IMR-90 (cell line): Measurements from ENCODE around the gene AGBL3. TPM values are rescaled to one million over a fixed set of nuclear protein-coding genes. Genes with fewer than 3 reads are reported as not detected.

Experiments used
- ATAC-seq: fragments of 200-7000 bp; cut with Tn5 transposase; 2 replicates; pipeline ENCODE4 v1.9.1; 2020; ENCODE audit warnings: low read depth, mild to moderate bottlenecking, moderate library complexity
- BruUV-seq: library from RNA; stranded (reverse); fragments of 400-500 nt; replicated peaks from 2 replicates; lab custom pipeline; 2021; lab: Mats Ljungman, UMichigan
- CTCF ChIA-PET: fragments of 300-600 bp; formaldehyde crosslinking; extraction: SDS; loops from one replicate; lab custom pipeline; 2021; ENCODE audit warnings: antibody characterized with exemption; lab: Yijun Ruan, JAX
- POLR2A ChIA-PET: fragments of 300-600 bp; sonication (Branson Sonifier 250); formaldehyde crosslinking; loops from one replicate; lab custom pipeline; 2022; ENCODE audit warnings: antibody characterized with exemption; ENCODE audit not compliant: unreplicated experiment; lab: Charles Lee
- DNase-seq: peaks from one replicate; pipeline ENCODE4 v3.0.0; 2013
- H2AFZ ChIP-seq: replicated peaks from 2 replicates; pipeline ENCODE3; 2013; ENCODE audit warnings: low read length, mild to moderate bottlenecking; ENCODE audit not compliant: poor library complexity
- H2AK5ac ChIP-seq: 2 replicates; pipeline ENCODE4 v1.6.1; 2013; ENCODE audit warnings: low read depth, low read length, inconsistent platforms
- H2AK9ac ChIP-seq: replicated peaks from 2 replicates; pipeline ENCODE3; 2013; ENCODE audit warnings: mild to moderate bottlenecking, low read depth, low read length, moderate library complexity; ENCODE audit not compliant: poor library complexity
- H2BK120ac ChIP-seq: 2 replicates; pipeline ENCODE4 v1.6.1; 2013; ENCODE audit warnings: low read depth, low read length, inconsistent platforms
- H2BK15ac ChIP-seq: 3 replicates; pipeline ENCODE4 v1.6.1; 2013; ENCODE audit warnings: low read depth, low read length, inconsistent platforms
- H2BK20ac ChIP-seq: 2 replicates; pipeline ENCODE4 v1.6.1; 2013; ENCODE audit warnings: low read depth, mild to moderate bottlenecking, inconsistent platforms, low read length, moderate library complexity
- H2BK5ac ChIP-seq: 2 replicates; pipeline ENCODE4 v1.6.1; 2013; ENCODE audit warnings: mild to moderate bottlenecking, low read depth, low read length, inconsistent platforms; ENCODE audit not compliant: poor library complexity, severe bottlenecking
- H3K14ac ChIP-seq: replicated peaks from 2 replicates; pipeline ENCODE4 v1.6.1; 2013; ENCODE audit warnings: low read depth, low read length, inconsistent platforms
- H3K18ac ChIP-seq: 2 replicates; pipeline ENCODE4 v1.6.1; 2013; ENCODE audit warnings: low read depth, low read length, control low read depth
- H3K23ac ChIP-seq: 2 replicates; pipeline ENCODE4 v1.6.1; 2013; ENCODE audit warnings: low read depth, low read length, inconsistent platforms
- H3K27ac ChIP-seq: 2 replicates; pipeline ENCODE4 v1.5.1; 2013; ENCODE audit warnings: mild to moderate bottlenecking, control low read depth, low read length; ENCODE audit not compliant: insufficient read depth
- H3K27me3 ChIP-seq: 2 replicates; pipeline ENCODE4 v1.6.1; 2013; ENCODE audit warnings: low read length; ENCODE audit not compliant: control insufficient read depth, insufficient read depth
- H3K36me3 ChIP-seq: 2 replicates; pipeline ENCODE4 v1.6.1; 2013; ENCODE audit warnings: low read length, mixed read lengths; ENCODE audit not compliant: control insufficient read depth, insufficient read depth
- H3K4ac ChIP-seq: 2 replicates; pipeline ENCODE4 v1.6.1; 2013; ENCODE audit warnings: low read depth, low read length, inconsistent platforms
- H3K4me1 ChIP-seq: 2 replicates; pipeline ENCODE4 v1.6.1; 2013; ENCODE audit warnings: low read length, mixed read lengths; ENCODE audit not compliant: control insufficient read depth, insufficient read depth
- H3K4me2 ChIP-seq: 2 replicates; pipeline ENCODE4 v1.6.1; 2013; ENCODE audit warnings: low read depth, mild to moderate bottlenecking, control low read depth, low read length, moderate library complexity
- H3K4me3 ChIP-seq: 2 replicates; pipeline ENCODE4 v1.5.1; 2013; ENCODE audit warnings: low read depth, mild to moderate bottlenecking, control low read depth, low read length, moderate library complexity; ENCODE audit not compliant: insufficient read depth
- H3K56ac ChIP-seq: 2 replicates; pipeline ENCODE4 v1.6.1; 2013; ENCODE audit warnings: low read length, inconsistent platforms; ENCODE audit not compliant: insufficient read depth; ENCODE audit errors: extremely low read depth
- H3K79me1 ChIP-seq, 2 experiments: 2 replicates each; pipeline ENCODE4 v1.6.1; 2013; ENCODE audit warnings: low read length in 2 of 2, inconsistent platforms in 1 of 2, low read depth in 1 of 2
- H3K9ac ChIP-seq: 2 replicates; pipeline ENCODE4 v1.6.1; 2013; ENCODE audit warnings: low read depth, low read length, control low read depth
- H3K9me1 ChIP-seq: 2 replicates; pipeline ENCODE4 v1.6.1; 2013; ENCODE audit warnings: low read length, inconsistent platforms; ENCODE audit not compliant: insufficient read depth
- H3K9me3 ChIP-seq: 2 replicates; pipeline ENCODE4 v1.6.1; 2013; ENCODE audit warnings: low read length; ENCODE audit not compliant: control insufficient read depth, insufficient read depth
- H4K20me1 ChIP-seq: 2 replicates; pipeline ENCODE4 v1.6.1; 2013; ENCODE audit warnings: low read length, inconsistent platforms; ENCODE audit not compliant: insufficient read depth
- H4K5ac ChIP-seq: 2 replicates; pipeline ENCODE4 v1.6.1; 2013; ENCODE audit warnings: mild to moderate bottlenecking, low read depth, low read length, control low read depth
- H4K8ac ChIP-seq, 2 experiments: 2 replicates each; pipeline ENCODE4 v1.6.1; 2013; ENCODE audit warnings: low read depth in 2 of 2, low read length in 2 of 2, control low read depth in 1 of 2, inconsistent platforms in 1 of 2
- H4K91ac ChIP-seq: 2 replicates; pipeline ENCODE4 v1.6.1; 2013; ENCODE audit warnings: low read depth, low read length, inconsistent platforms; ENCODE audit not compliant: insufficient read depth
- CEBPB ChIP-seq: IDR thresholded peaks from 2 replicates; pipeline ENCODE4 v1.6.1; 2012; ENCODE audit warnings: low read depth, low read length, improper control_type of control experiment
- WGBS, 2 experiments: methylation state at CpG; one replicate each; pipeline versions ENCODE4 v1.1.5 to v1.1.7; 2013; ENCODE audit warnings: missing lambda C conversion rate in 2 of 2; ENCODE audit not compliant: insufficient read length in 1 of 2; ENCODE audit errors: extremely low coverage in 2 of 2; 5-methylcytosine and 5-hydroxymethylcytosine counted together
- dilution Hi-C: fragments of 300-500 bp; cut with HindIII; formaldehyde crosslinking; loops from one replicate; pipeline ENCODE4 v1.14.3; 2018; ENCODE audit warnings: low sequenced_read_pairs; ENCODE audit not compliant: unreplicated experiment
- in situ Hi-C: fragments of 300-500 bp; cut with MboI; formaldehyde crosslinking; loops from 3 replicates; pipeline ENCODE4 v1.14.3; 2019; ENCODE audit warnings: low sequenced_read_pairs, inconsistent platforms, mixed read lengths
- intact Hi-C: fragments of 100-400 bp; cut with micrococcal nuclease; formaldehyde crosslinking; loops from 2 replicates; pipeline ENCODE4 v1.10.0; 2022
- polyA plus RNA-seq, 3 experiments: library from polyadenylated mRNA; depleted of rRNA; stranded (reverse); fragments of >200 nt; gene quantifications; 2 replicates each; pipeline ENCODE4 v1.2.3, GENCODE V29; 2012; ENCODE audit warnings: low replicate concordance in 1 of 3
- total RNA-seq: library from RNA; depleted of rRNA; stranded (reverse); fragments of >200 nt; gene quantifications from 2 replicates; pipeline ENCODE4 v1.2.3, GENCODE V29; 2012
- TF ChIP-seq, protein P1 (sequence below): conservative IDR thresholded peaks from 2 replicates; pipeline ENCODE4 v1.5.1; 2012; ENCODE audit warnings: mild to moderate bottlenecking, low read depth, low read length, improper control_type of control experiment

The AGBL3 gene
- total and polyA plus RNA-seq, 2 of the 4 experiments (the other 2 are of a cell fraction): 0.18 to 0.65 TPM

GRCh38 chr7:134948736-134949135, 37.6 kb upstream of the AGBL3 start:
- Histone ChIP-seq H3K14ac (no peak overlapping the region), H3K36me3 (peaks cover 52% of the 10 kb centered on the region), H3K27me3 (no peaks in the 10 kb centered on the region), H4K5ac (no peak overlapping the region), H3K79me1 (peaks cover 18 to 46% of the 10 kb centered on the region in 2 experiments), H2AFZ (no peak overlapping the region), H4K8ac (no peak overlapping the region), H3K4me3 (no peak overlapping the region), H4K91ac (no peak overlapping the region), H3K4me1 (peaks cover 1% of the 10 kb centered on the region; the same call in 1 of the 2 replicates), H3K56ac (no peak overlapping the region), H2AK5ac (no peak overlapping the region), H3K23ac (no peak overlapping the region), H4K20me1 (no peaks in the 10 kb centered on the region; the same call in 1 of the 2 replicates), H2AK9ac (no peak overlapping the region), H3K9ac (no peak overlapping the region), H3K27ac (no peak overlapping the region; the same call in 1 of the 2 replicates), H2BK15ac (no peak overlapping the region), H2BK20ac (no peak overlapping the region), H2BK5ac (peak overlapping the region; percentile 85), H3K18ac (no peak overlapping the region), H3K9me3 (no peaks in the 10 kb centered on the region), H2BK120ac (no peak overlapping the region), H3K4me2 (no peak overlapping the region), H3K9me1 (no peaks in the 10 kb centered on the region), H3K4ac (peak overlapping the region; percentile 16; the same call in 1 of the 2 replicates)
- intact Hi-C loops: no loop called here
- in situ Hi-C loops: loop anchor here (5.0 kb wide), 1 partner anchor 261 kb away; no protein-coding TSS in a partner anchor
- dilution Hi-C loops: no loop called here
- peak; percentile 37 for DNase-seq
- no CpG with 5 or more reads among the region's 1 CpG for WGBS, 2 experiments
- peak; percentile 59; the same call in 1 of the 2 replicates for ATAC-seq
- BruUV-seq: no TSS peak
- ChIA-PET CTCF (no interaction called here), POLR2A (interaction anchor here (0.6 kb wide), 1 partner anchor 285 kb away, joined by 3 read pairs; no protein-coding TSS in a partner anchor)
- TF ChIP-seq CEBPB: peak; percentile 70
- TF ChIP-seq, protein P1, sequence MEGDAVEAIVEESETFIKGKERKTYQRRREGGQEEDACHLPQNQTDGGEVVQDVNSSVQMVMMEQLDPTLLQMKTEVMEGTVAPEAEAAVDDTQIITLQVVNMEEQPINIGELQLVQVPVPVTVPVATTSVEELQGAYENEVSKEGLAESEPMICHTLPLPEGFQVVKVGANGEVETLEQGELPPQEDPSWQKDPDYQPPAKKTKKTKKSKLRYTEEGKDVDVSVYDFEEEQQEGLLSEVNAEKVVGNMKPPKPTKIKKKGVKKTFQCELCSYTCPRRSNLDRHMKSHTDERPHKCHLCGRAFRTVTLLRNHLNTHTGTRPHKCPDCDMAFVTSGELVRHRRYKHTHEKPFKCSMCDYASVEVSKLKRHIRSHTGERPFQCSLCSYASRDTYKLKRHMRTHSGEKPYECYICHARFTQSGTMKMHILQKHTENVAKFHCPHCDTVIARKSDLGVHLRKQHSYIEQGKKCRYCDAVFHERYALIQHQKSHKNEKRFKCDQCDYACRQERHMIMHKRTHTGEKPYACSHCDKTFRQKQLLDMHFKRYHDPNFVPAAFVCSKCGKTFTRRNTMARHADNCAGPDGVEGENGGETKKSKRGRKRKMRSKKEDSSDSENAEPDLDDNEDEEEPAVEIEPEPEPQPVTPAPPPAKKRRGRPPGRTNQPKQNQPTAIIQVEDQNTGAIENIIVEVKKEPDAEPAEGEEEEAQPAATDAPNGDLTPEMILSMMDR: no peak
